Esophagus muscularis mucosa (tissue), 4 donors: Measurements from ENCODE around the gene DOK5. TPM values are rescaled to one million over a fixed set of nuclear protein-coding genes. Genes with fewer than 3 reads are reported as not detected.

Experiments
- DNase-seq: peaks from one replicate; pipeline ENCODE4 v3.0.0-alpha.2; 2017; ENCODE audit errors: extremely low spot score
- H3K27ac ChIP-seq, 4 donors: fragments of 200-600 bp; sonication (generic); replicated peaks in 1 of 4; 1 replicate in 3 of 4; 2 replicates in 1 of 4; pipeline ENCODE4 v1.5.1; 2016 to 2019; ENCODE audit warnings: mild to moderate bottlenecking in 1 of 4
- H3K27me3 ChIP-seq, 4 donors: fragments of 200-600 bp; sonication (generic); one replicate each; pipeline versions ENCODE4 v1.5.1 to v1.6.0; 2016 to 2019
- H3K36me3 ChIP-seq, 4 donors: fragments of 200-600 bp; sonication (generic); one replicate each; pipeline ENCODE4 v1.5.1; 2016 to 2019
- H3K4me1 ChIP-seq, 4 donors: fragments of 200-600 bp; sonication (generic); one replicate each; pipeline ENCODE4 v1.5.1; 2016 to 2019
- H3K4me3 ChIP-seq, 4 donors: fragments of 200-600 bp; sonication (generic); 1 replicate in 2 of 4; 2 replicates in 2 of 4; pipeline ENCODE4 v1.5.1; 2016 to 2019; ENCODE audit warnings: mild to moderate bottlenecking in 4 of 4, moderate library complexity in 1 of 4
- H3K9me3 ChIP-seq, 4 donors: fragments of 200-600 bp; sonication (generic); 1 replicate in 3 of 4; 2 replicates in 1 of 4; pipeline ENCODE4 v1.5.1; 2016 to 2019
- CTCF ChIP-seq, 3 experiments: fragments of 200-600 bp in 2 of 3; fragments of 450-650 bp in 1 of 3; sonication (generic) in 2 of 3; IDR thresholded peaks; one replicate each; pipeline ENCODE4 v1.5.1; 2017 to 2019; ENCODE audit warnings: antibody characterized with exemption in 3 of 3, mild to moderate bottlenecking in 2 of 3, moderate library complexity in 1 of 3
- EP300 ChIP-seq: sonication (generic); formaldehyde crosslinking; IDR thresholded peaks from one replicate; pipeline ENCODE4 v1.6.1; 2017; ENCODE audit warnings: antibody characterized with exemption
- POLR2A ChIP-seq: fragments of 450-650 bp; IDR thresholded peaks from one replicate; pipeline ENCODE4 v1.6.1; 2017; ENCODE audit warnings: antibody characterized with exemption, moderate library complexity, mild to moderate bottlenecking, low read depth
- POLR2AphosphoS5 ChIP-seq, 2 donors: sonication (generic); formaldehyde crosslinking; IDR thresholded peaks; one replicate each; pipeline ENCODE4 v1.6.1; 2017; ENCODE audit warnings: antibody characterized with exemption in 2 of 2
- WGBS: methylation state at CpG from one replicate; pipeline ENCODE4 v1.1.5; 2018; 5-methylcytosine and 5-hydroxymethylcytosine counted together
- intact Hi-C: fragments of 100-400 bp; cut with DNase I; formaldehyde crosslinking; loops from one replicate; pipeline ENCODE4 v1.15.1; 2023
- total RNA-seq, 4 donors: library from RNA; depleted of rRNA; stranded (reverse); fragments of >200 nt; gene quantifications; one replicate each; pipeline versions ENCODE4 v1.1.0 to v1.2.1, GENCODE V29; 2016

Gene DOK5
- total RNA-seq, 4 donors from 2014 or later: 0.32 to 1.5 (median 0.79) TPM

DNA sequence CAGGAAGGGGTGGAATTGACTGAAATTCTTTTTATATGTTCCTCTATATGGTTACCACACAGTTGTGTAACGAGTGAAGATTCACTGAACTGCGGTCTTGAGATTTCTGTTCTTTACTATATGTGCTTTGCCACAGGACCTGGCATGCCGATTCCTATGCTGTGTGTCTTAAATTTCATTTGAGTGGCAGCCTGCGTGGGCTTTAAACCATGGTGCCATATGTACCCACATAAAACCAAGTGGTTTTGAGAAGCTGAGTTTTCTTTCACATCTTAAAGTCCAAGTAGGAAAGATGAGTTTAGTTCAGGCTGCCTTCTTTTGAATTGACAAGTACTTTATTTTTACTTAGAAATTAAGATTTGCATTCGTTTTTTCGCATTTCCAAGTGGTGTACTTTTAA lies 101.1 kb downstream of the DOK5 start:
- Histone ChIP-seq H3K27ac (no peak overlapping the region), H3K9me3 (no peaks in the 10 kb centered on the region), H3K27me3 (no peaks in the 10 kb centered on the region), H3K4me1 (no peaks in the 10 kb centered on the region), H3K36me3 (no peaks in the 10 kb centered on the region), H3K4me3 (no peak overlapping the region)
- WGBS: 86% methylated on average over 6 of the region's 6 CpGs
- TF ChIP-seq POLR2AphosphoS5 (IDR thresholded peaks at IDR 0.05): no peak
- TF ChIP-seq EP300: no peak
- TF ChIP-seq POLR2A: no peak
- no peak for TF ChIP-seq CTCF (IDR thresholded peaks at IDR 0.05)
- DNase-seq: no peak
- intact Hi-C loops: no loop called here

GRCh38 chr20:54577637-54578036 lies 102.2 kb downstream of the DOK5 start:
- TF ChIP-seq CTCF (IDR thresholded peaks at IDR 0.05): no peak
- no peak for TF ChIP-seq POLR2A
- no peak for TF ChIP-seq POLR2AphosphoS5 (IDR thresholded peaks at IDR 0.05)
- no peak for TF ChIP-seq EP300

DNA sequence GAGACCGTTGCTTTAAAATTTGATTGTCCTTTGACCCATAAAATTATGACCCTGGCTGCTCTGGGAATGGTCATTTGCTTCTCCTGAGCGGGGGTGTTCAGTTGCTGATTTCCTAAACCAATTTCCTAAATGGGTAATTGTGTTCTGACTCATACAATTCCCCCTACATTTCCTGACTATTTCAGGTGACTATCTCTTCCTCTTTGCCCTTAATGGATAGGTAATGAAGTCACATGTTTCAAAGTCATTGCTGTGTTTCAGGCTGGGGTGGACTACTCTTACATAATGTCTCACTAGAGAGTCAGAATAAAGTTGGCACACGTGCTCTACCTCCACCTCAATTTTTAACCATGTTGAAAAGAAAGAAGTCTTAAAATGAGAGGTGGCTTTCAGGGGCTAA lies 109.8 kb downstream of the DOK5 start:
- TF ChIP-seq CTCF (IDR thresholded peaks at IDR 0.05) (no peak), POLR2AphosphoS5 (IDR thresholded peaks at IDR 0.05) (no peak), POLR2A (no peak), EP300 (no peak)
- H3K27me3 ChIP-seq: no peaks in the 10 kb centered on the region
- H3K27ac ChIP-seq: no peak overlapping the region
- DNase-seq: no peak
- H3K36me3 ChIP-seq: no peaks in the 10 kb centered on the region
- WGBS: 76% methylated on average over 3 of the region's 3 CpGs
- intact Hi-C loops: no loop called here
- H3K4me1 ChIP-seq: no peaks in the 10 kb centered on the region
- no peaks in the 10 kb centered on the region for H3K9me3 ChIP-seq
- no peak overlapping the region for H3K4me3 ChIP-seq

More at GRCh38 chr20:54577637-54578036, 102.2 kb downstream of the DOK5 start:
- H3K36me3 ChIP-seq: no peaks in the 10 kb centered on the region
- no peaks in the 10 kb centered on the region for H3K9me3 ChIP-seq
- intact Hi-C loops: no loop called here
- H3K27me3 ChIP-seq: no peaks in the 10 kb centered on the region
- no peak overlapping the region for H3K27ac ChIP-seq
- no peak for DNase-seq
- H3K4me1 ChIP-seq: no peaks in the 10 kb centered on the region
- no peak overlapping the region for H3K4me3 ChIP-seq

GRCh38 chr20:54587408-54587807 lies 112.0 kb downstream of the DOK5 start:
- 86% methylated on average over 6 of the region's 6 CpGs for WGBS
- H3K36me3 ChIP-seq: no peaks in the 10 kb centered on the region
- TF ChIP-seq CTCF (IDR thresholded peaks at IDR 0.05): no peak
- no peak for TF ChIP-seq POLR2AphosphoS5 (IDR thresholded peaks at IDR 0.05)
- no peak for TF ChIP-seq POLR2A
- TF ChIP-seq EP300: no peak
- H3K9me3 ChIP-seq: no peaks in the 10 kb centered on the region
- H3K27ac ChIP-seq: no peak overlapping the region
- intact Hi-C loops: no loop called here
- H3K4me3 ChIP-seq: no peak overlapping the region
- DNase-seq: no peak
- H3K27me3 ChIP-seq: no peaks in the 10 kb centered on the region
- H3K4me1 ChIP-seq: no peaks in the 10 kb centered on the region

- Histone ChIP-seq H3K9me3 (no peaks in the 10 kb centered on the region), H3K4me3 (no peak overlapping the region), H3K36me3 (no peaks in the 10 kb centered on the region), H3K27ac (no peak overlapping the region), H3K27me3 (no peaks in the 10 kb centered on the region), H3K4me1 (no peaks in the 10 kb centered on the region)
- intact Hi-C loops: no loop called here
- TF ChIP-seq CTCF (IDR thresholded peaks at IDR 0.05) (no peak), POLR2A (no peak), POLR2AphosphoS5 (IDR thresholded peaks at IDR 0.05) (no peak), EP300 (no peak)
- WGBS: 65% methylated on average over 2 of the region's 4 CpGs
- no peak for DNase-seq
Measured at GRCh38 chr20:54589402-54590030, 114.1 kb downstream of the DOK5 start.
